GM12891 (cell line): Measurements from ENCODE around the gene NBEA.

Experiments used
- POLR2A ChIP-seq: IDR thresholded peaks from 2 replicates; pipeline ENCODE4 v1.6.1; 2011; ENCODE audit warnings: low read depth, low read length, control low read depth
- SPI1 ChIP-seq: IDR thresholded peaks from 2 replicates; pipeline ENCODE4 v1.6.1; 2011; ENCODE audit warnings: low read depth, low read length, control low read depth

DNA sequence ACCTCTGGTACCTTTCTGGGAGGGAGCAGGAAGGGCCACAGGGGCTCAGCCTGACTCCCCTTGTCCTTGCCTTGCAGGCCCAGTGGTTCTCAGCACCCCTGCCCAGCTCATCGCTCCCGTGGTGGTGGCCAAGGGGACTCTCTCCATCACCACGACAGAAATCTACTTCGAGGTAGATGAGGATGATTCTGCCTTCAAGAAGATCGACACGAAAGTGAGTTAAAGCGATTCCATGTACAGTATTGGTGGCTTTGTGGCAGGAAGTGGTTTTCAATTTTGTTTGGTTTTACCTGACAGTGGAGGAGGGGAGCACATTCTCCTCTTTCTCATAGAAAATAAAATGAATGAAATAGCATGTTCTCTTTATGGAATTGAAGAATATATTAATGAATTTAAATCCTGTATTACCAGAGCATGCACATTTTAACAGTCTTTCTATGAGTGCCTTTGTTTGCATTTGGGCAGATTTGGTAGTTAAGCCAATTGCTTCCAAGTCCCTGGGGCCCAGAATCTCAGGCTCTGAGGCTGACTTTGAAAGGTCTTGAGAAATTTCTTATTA lies 530.3 kb downstream of the NBEA start:
- TF ChIP-seq POLR2A: no peak
- TF ChIP-seq SPI1: no peak
